Measurements from ENCODE around the gene LYSET. TPM values are rescaled to one million over a fixed set of nuclear protein-coding genes. Genes with fewer than 3 reads are reported as not detected.

The LYSET gene
- total RNA-seq, 4 donors from 2014 or later: 9.4 to 26.9 (median 17.3) TPM

GRCh38 chr14:93186956-93187355 is 1.8 kb downstream of the LYSET start:
- no peak for TF ChIP-seq CTCF (IDR thresholded peaks at IDR 0.05; ENCODE audit: low read depth)

GRCh38 chr14:93195316-93195999 is 10.3 kb downstream of the LYSET start:
- TF ChIP-seq CTCF (IDR thresholded peaks at IDR 0.05; ENCODE audit: low read depth): no peak

- no peak for TF ChIP-seq CTCF (IDR thresholded peaks at IDR 0.05; ENCODE audit: low read depth)
Measured at GRCh38 chr14:93199031-93199430, 13.9 kb downstream of the LYSET start.

- TF ChIP-seq CTCF (IDR thresholded peaks at IDR 0.05; ENCODE audit: low read depth): no peak
Measured at GRCh38 chr14:93200553-93200952, 15.4 kb downstream of the LYSET start.

GRCh38 chr14:93201155-93201704 is 16.1 kb downstream of the LYSET start:
- no peak for TF ChIP-seq CTCF (IDR thresholded peaks at IDR 0.05; ENCODE audit: low read depth)

- no peak for TF ChIP-seq CTCF (IDR thresholded peaks at IDR 0.05; ENCODE audit: low read depth)
Measured at GRCh38 chr14:93206793-93207467, 21.8 kb downstream of the LYSET start, which contains the start of the genes GON7 and UBR7. GON7 (minus strand) TSS chr14:93207065; CDS start chr14:93207037, 28 bp downstream. UBR7 (plus strand) TSS chr14:93207256; CDS start chr14:93207292, 36 bp downstream.

Data from subcutaneous adipose tissue (tissue), 4 donors.